Endothelial cell of umbilical vein (primary cell): Measurements from ENCODE around the gene RNF213. TPM values are rescaled to one million over a fixed set of nuclear protein-coding genes. Genes with fewer than 3 reads are reported as not detected.

Source experiments
- BruUV-seq: library from RNA; stranded (reverse); fragments of 400-500 nt; replicated peaks from 2 replicates; lab custom pipeline; 2021; lab: Mats Ljungman, UMichigan
- CTCF ChIA-PET: fragments of 300-600, 350-600 bp; sonication (Branson Sonifier 250); formaldehyde crosslinking; loops from one replicate; lab custom pipeline; 2021; ENCODE audit warnings: antibody characterized with exemption, inconsistent platforms; lab: Charles Lee
- POLR2A ChIA-PET: fragments of 300-600, 350-600 bp; sonication (Branson Sonifier 250); formaldehyde crosslinking; loops from one replicate; lab custom pipeline; 2021; ENCODE audit warnings: antibody characterized with exemption, inconsistent platforms; lab: Charles Lee
- DNase-seq: peaks from one replicate; pipeline ENCODE4 v3.0.0-alpha.2; 2011; ENCODE audit warnings: low read depth, low spot score
- FAIRE-seq: peaks from 2 replicates; lab custom pipeline; 2011; peaks lifted over from hg19 to GRCh38; lab: Jason Lieb, UNC
- H2AFZ ChIP-seq: 2 replicates; pipeline ENCODE4 v1.6.0; 2012; ENCODE audit warnings: low read depth, low read length, control low read depth, inconsistent platforms
- H3K27ac ChIP-seq: 2 replicates; pipeline ENCODE4 v1.5.1; 2011; ENCODE audit warnings: low read depth, mild to moderate bottlenecking, control low read depth, low read length, moderate library complexity; ENCODE audit not compliant: insufficient read depth
- H3K27me3 ChIP-seq, 2 experiments: 2 replicates each; pipeline versions ENCODE4 v1.6.0 to v1.6.1; 2011; ENCODE audit warnings: low read length in 2 of 2, mixed read lengths in 1 of 2; ENCODE audit not compliant: control insufficient read depth in 2 of 2, insufficient read depth in 2 of 2
- H3K36me3 ChIP-seq, 2 experiments: 2 replicates in 1 of 2; 3 replicates in 1 of 2; pipeline ENCODE4 v1.5.1; 2011; ENCODE audit warnings: low read length in 2 of 2, mild to moderate bottlenecking in 1 of 2, moderate library complexity in 1 of 2; ENCODE audit not compliant: control insufficient read depth in 2 of 2, insufficient read depth in 2 of 2; ENCODE audit errors: extremely low read depth in 1 of 2
- H3K4me1 ChIP-seq: 3 replicates; pipeline ENCODE4 v1.5.1; 2011; ENCODE audit warnings: mild to moderate bottlenecking, low read length; ENCODE audit not compliant: control insufficient read depth, insufficient read depth; ENCODE audit errors: extremely low read depth
- H3K4me2 ChIP-seq: 2 replicates; pipeline ENCODE4 v1.6.1; 2011; ENCODE audit warnings: low read length, control low read depth, mixed read lengths; ENCODE audit not compliant: insufficient read depth
- H3K4me3 ChIP-seq, 3 experiments: fragments of 200-600 bp in 1 of 3; sonication (generic), shearing (Covaris generic) in 1 of 3; replicated peaks in 1 of 3; 2 replicates each; pipeline ENCODE4 v1.5.1; 2011 to 2016; ENCODE audit warnings: control low read depth in 3 of 3, low read length in 3 of 3, mild to moderate bottlenecking in 2 of 3, inconsistent platforms in 1 of 3, low read depth in 1 of 3, moderate library complexity in 1 of 3; ENCODE audit not compliant: insufficient read depth in 1 of 3
- H3K79me2 ChIP-seq: 2 replicates; pipeline ENCODE4 v1.6.0; 2012; ENCODE audit warnings: low read length, inconsistent platforms; ENCODE audit not compliant: control insufficient read depth, insufficient read depth
- H3K9ac ChIP-seq: replicated peaks from 2 replicates; pipeline ENCODE3; 2011; ENCODE audit warnings: low read length, control low read depth; ENCODE audit not compliant: insufficient read depth; ENCODE audit errors: extremely low read depth
- H3K9me1 ChIP-seq: replicated peaks from 3 replicates; pipeline ENCODE4 v1.6.0; 2011; ENCODE audit warnings: mild to moderate bottlenecking, low read length; ENCODE audit not compliant: control insufficient read depth, insufficient read depth; ENCODE audit errors: extremely low read depth
- H3K9me3 ChIP-seq: replicated peaks from 2 replicates; pipeline ENCODE4 v1.5.1; 2012; ENCODE audit warnings: low read length, inconsistent platforms; ENCODE audit not compliant: control insufficient read depth, insufficient read depth
- H4K20me1 ChIP-seq: replicated peaks from 2 replicates; pipeline ENCODE3; 2011; ENCODE audit warnings: mild to moderate bottlenecking, low read length; ENCODE audit not compliant: control insufficient read depth, insufficient read depth; ENCODE audit errors: extremely low read depth
- FOS ChIP-seq: IDR thresholded peaks from 2 replicates; pipeline ENCODE4 v1.6.1; 2011; ENCODE audit warnings: mild to moderate bottlenecking, low read length, moderate library complexity, borderline replicate concordance; ENCODE audit not compliant: insufficient read depth
- GATA2 ChIP-seq: IDR thresholded peaks from 2 replicates; pipeline ENCODE4 v1.7.0; 2011; ENCODE audit warnings: low read depth, mild to moderate bottlenecking, moderate library complexity, mixed read lengths, low read length; ENCODE audit not compliant: insufficient read length, insufficient read depth
- MYC ChIP-seq: IDR thresholded peaks from one replicate; pipeline ENCODE4 v1.6.1; 2011; ENCODE audit warnings: mild to moderate bottlenecking, low read depth, low read length
- dilution Hi-C: fragments of 300-500 bp; cut with MboI; formaldehyde crosslinking; loops from one replicate; pipeline ENCODE4 v1.15.0; 2019; ENCODE audit warnings: low sequenced_read_pairs; ENCODE audit not compliant: extremely low pct_ligation_motif_present
- intact Hi-C: fragments of 100-400 bp; cut with micrococcal nuclease; formaldehyde crosslinking; loops from one replicate; pipeline ENCODE4 v1.10.0; 2022
- polyA plus RNA-seq, 4 experiments: library from polyadenylated mRNA; depleted of rRNA in 3 of 4; stranded (reverse) in 3 of 4; unstranded in 1 of 4; fragments of >200 nt; gene quantifications; 2 replicates each; pipeline versions ENCODE4 v1.2.1 to v1.2.3, GENCODE V29; 2011 to 2012; ENCODE audit warnings: missing spikeins in 1 of 4
- total RNA-seq: library from RNA; stranded (reverse); gene quantifications from 2 replicates; pipeline ENCODE4 v1.2.3, GENCODE V29; 2021
- TF ChIP-seq, protein P1 (sequence below), 2 donors: IDR thresholded peaks; 1 replicate in 1 of 2; 2 replicates in 1 of 2; pipeline ENCODE4 v1.5.1; 2011; ENCODE audit warnings: low read length in 2 of 2, mild to moderate bottlenecking in 2 of 2, moderate library complexity in 2 of 2, control low read depth in 1 of 2, inconsistent platforms in 1 of 2, low read depth in 1 of 2; ENCODE audit not compliant: insufficient read depth in 1 of 2; ENCODE audit errors: extremely low read depth in 1 of 2
- TF ChIP-seq, protein P2 (sequence below): IDR thresholded peaks from 2 replicates; pipeline ENCODE4 v1.6.1; 2011; ENCODE audit not compliant: insufficient read depth, insufficient read length

Gene RNF213
- total and polyA plus RNA-seq, 2 donors (not counting 3 experiments of a cell fraction or from before 2014, with no cell fraction given), result 36.5 to 116 TPM

GRCh38 chr17:80279895-80280294, 19.2 kb downstream of the RNF213 start:
- TF ChIP-seq, protein P1, sequence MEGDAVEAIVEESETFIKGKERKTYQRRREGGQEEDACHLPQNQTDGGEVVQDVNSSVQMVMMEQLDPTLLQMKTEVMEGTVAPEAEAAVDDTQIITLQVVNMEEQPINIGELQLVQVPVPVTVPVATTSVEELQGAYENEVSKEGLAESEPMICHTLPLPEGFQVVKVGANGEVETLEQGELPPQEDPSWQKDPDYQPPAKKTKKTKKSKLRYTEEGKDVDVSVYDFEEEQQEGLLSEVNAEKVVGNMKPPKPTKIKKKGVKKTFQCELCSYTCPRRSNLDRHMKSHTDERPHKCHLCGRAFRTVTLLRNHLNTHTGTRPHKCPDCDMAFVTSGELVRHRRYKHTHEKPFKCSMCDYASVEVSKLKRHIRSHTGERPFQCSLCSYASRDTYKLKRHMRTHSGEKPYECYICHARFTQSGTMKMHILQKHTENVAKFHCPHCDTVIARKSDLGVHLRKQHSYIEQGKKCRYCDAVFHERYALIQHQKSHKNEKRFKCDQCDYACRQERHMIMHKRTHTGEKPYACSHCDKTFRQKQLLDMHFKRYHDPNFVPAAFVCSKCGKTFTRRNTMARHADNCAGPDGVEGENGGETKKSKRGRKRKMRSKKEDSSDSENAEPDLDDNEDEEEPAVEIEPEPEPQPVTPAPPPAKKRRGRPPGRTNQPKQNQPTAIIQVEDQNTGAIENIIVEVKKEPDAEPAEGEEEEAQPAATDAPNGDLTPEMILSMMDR (IDR thresholded peaks at IDR 0.05; ENCODE audit: extremely low read depth in 1 of 2, insufficient read depth in 1 of 2, low read depth in 1 of 2, low read length in 2 of 2), result peak in 1 of 2 donors; percentile 11
- TF ChIP-seq, protein P2, sequence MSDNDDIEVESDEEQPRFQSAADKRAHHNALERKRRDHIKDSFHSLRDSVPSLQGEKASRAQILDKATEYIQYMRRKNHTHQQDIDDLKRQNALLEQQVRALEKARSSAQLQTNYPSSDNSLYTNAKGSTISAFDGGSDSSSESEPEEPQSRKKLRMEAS, result no peak
- H3K9me3 ChIP-seq, result no peaks in the 10 kb centered on the region
- no peak overlapping the region for H3K9ac ChIP-seq
- intact Hi-C loops, result loop anchor here (2.0 kb wide), 1 partner anchor 17 kb away; no protein-coding TSS in a partner anchor
- peaks cover 2 to 7% of the 10 kb centered on the region in 2 experiments for H3K36me3 ChIP-seq
- H2AFZ ChIP-seq, result no peak overlapping the region
- DNase-seq (peak; percentile 56), FAIRE-seq (peak; percentile 55)
- ChIA-PET CTCF (interaction anchor here (0.5 to 4.6 kb wide), 2 partner anchors 16 to 84 kb away, joined by 3 to 35 read pairs; no protein-coding TSS in a partner anchor), POLR2A (no interaction called here)
- H3K27ac ChIP-seq, result no peak overlapping the region
- H3K4me1 ChIP-seq, result peaks cover 20% of the 10 kb centered on the region
- no peaks in the 10 kb centered on the region for H3K9me1 ChIP-seq
- H3K27me3 ChIP-seq, result no peaks in the 10 kb centered on the region
- BruUV-seq, result no TSS peak
- dilution Hi-C loops, result no loop called here
- H3K4me3 ChIP-seq, result no peak overlapping the region
- H3K4me2 ChIP-seq, result no peak overlapping the region
- no peaks in the 10 kb centered on the region for H4K20me1 ChIP-seq
- no peaks in the 10 kb centered on the region for H3K79me2 ChIP-seq

- POLR2A ChIA-PET, result no interaction called here
- dilution Hi-C loops, result no loop called here
- CTCF ChIA-PET, result no interaction called here
- peaks cover 2 to 7% of the 10 kb centered on the region in 2 experiments for H3K36me3 ChIP-seq
- peaks cover 20% of the 10 kb centered on the region for H3K4me1 ChIP-seq
- no peak overlapping the region for H3K4me3 ChIP-seq
- no peaks in the 10 kb centered on the region for H3K79me2 ChIP-seq
- no peaks in the 10 kb centered on the region for H3K9me1 ChIP-seq
- DNase-seq (no peak), FAIRE-seq (no peak)
- H3K9me3 ChIP-seq, result no peaks in the 10 kb centered on the region
- H3K9ac ChIP-seq, result no peak overlapping the region
- no peak overlapping the region for H2AFZ ChIP-seq
- H3K27ac ChIP-seq, result no peak overlapping the region
- H3K4me2 ChIP-seq, result no peak overlapping the region
- no TSS peak for BruUV-seq
- TF ChIP-seq GATA2 (no peak), FOS (no peak), MYC (no peak)
- TF ChIP-seq, protein P1 (IDR thresholded peaks at IDR 0.05; ENCODE audit: extremely low read depth in 1 of 2, insufficient read depth in 1 of 2, low read depth in 1 of 2, low read length in 2 of 2), result no peak
- TF ChIP-seq, protein P2, result no peak
- intact Hi-C loops, result no loop called here
- no peaks in the 10 kb centered on the region for H4K20me1 ChIP-seq
- no peaks in the 10 kb centered on the region for H3K27me3 ChIP-seq
Observed at GRCh38 chr17:80281516-80281915, 20.9 kb downstream of the RNF213 start.
